ENCODE data around the gene GLRA1. TPM values are rescaled to one million over a fixed set of nuclear protein-coding genes. Genes with fewer than 3 reads are reported as not detected.

The GLRA1 gene
- total RNA-seq, 1 experiment from 2014 or later, result not detected

GRCh38 chr5:151812757-151813309 lies 111.8 kb downstream of the GLRA1 start:
- TF ChIP-seq, protein P1, sequence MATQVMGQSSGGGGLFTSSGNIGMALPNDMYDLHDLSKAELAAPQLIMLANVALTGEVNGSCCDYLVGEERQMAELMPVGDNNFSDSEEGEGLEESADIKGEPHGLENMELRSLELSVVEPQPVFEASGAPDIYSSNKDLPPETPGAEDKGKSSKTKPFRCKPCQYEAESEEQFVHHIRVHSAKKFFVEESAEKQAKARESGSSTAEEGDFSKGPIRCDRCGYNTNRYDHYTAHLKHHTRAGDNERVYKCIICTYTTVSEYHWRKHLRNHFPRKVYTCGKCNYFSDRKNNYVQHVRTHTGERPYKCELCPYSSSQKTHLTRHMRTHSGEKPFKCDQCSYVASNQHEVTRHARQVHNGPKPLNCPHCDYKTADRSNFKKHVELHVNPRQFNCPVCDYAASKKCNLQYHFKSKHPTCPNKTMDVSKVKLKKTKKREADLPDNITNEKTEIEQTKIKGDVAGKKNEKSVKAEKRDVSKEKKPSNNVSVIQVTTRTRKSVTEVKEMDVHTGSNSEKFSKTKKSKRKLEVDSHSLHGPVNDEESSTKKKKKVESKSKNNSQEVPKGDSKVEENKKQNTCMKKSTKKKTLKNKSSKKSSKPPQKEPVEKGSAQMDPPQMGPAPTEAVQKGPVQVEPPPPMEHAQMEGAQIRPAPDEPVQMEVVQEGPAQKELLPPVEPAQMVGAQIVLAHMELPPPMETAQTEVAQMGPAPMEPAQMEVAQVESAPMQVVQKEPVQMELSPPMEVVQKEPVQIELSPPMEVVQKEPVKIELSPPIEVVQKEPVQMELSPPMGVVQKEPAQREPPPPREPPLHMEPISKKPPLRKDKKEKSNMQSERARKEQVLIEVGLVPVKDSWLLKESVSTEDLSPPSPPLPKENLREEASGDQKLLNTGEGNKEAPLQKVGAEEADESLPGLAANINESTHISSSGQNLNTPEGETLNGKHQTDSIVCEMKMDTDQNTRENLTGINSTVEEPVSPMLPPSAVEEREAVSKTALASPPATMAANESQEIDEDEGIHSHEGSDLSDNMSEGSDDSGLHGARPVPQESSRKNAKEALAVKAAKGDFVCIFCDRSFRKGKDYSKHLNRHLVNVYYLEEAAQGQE (IDR thresholded peaks at IDR 0.05; ENCODE audit: insufficient read depth in 1 of 2, low read depth in 2 of 2, low read length in 1 of 2), result no peak
- Histone ChIP-seq H3K9me3 (ENCODE audit: control insufficient read depth, insufficient read depth, low read depth, low read length) (no peaks in the 10 kb centered on the region), H3K27ac (ENCODE audit: low read length) (no peak overlapping the region), H3K27me3 (ENCODE audit: control insufficient read depth, insufficient read depth, low read length) (no peaks in the 10 kb centered on the region), H3K4me1 (ENCODE audit: control insufficient read depth, insufficient read depth, low read length) (no peaks in the 10 kb centered on the region), H3K4me3 (ENCODE audit: low read depth in 2 of 2, low read length in 2 of 2) (no peak overlapping the region), H3K36me3 (ENCODE audit: control insufficient read depth, insufficient read depth, low read length) (peaks cover 39% of the 10 kb centered on the region)
- in situ Hi-C loops (cut with HindIII; ENCODE audit: low pct_unique_long_range_greater_than_20kb, low sequenced_read_pairs) (no loop called here), intact Hi-C loops (cut with micrococcal nuclease; ENCODE audit: unreplicated experiment) (no loop called here)
- BruUV-seq (replicated peaks), result no TSS peak
- ChIA-PET POLR2A (no interaction called here), CTCF (no interaction called here)
- ATAC-seq, result no peak
- DNase-seq (ENCODE audit: low read depth, low spot score), result no peak

- H3K9me3 ChIP-seq (ENCODE audit: control insufficient read depth, insufficient read depth, low read depth, low read length), result no peaks in the 10 kb centered on the region
- peaks cover 45% of the 10 kb centered on the region for H3K36me3 ChIP-seq (ENCODE audit: control insufficient read depth, insufficient read depth, low read length)
- no peak for ATAC-seq
- no TSS peak for BruUV-seq (replicated peaks)
- H3K4me3 ChIP-seq (ENCODE audit: low read depth in 2 of 2, low read length in 2 of 2), result no peak overlapping the region
- ChIA-PET POLR2A (no interaction called here), CTCF (no interaction called here)
- H3K27me3 ChIP-seq (ENCODE audit: control insufficient read depth, insufficient read depth, low read length), result no peaks in the 10 kb centered on the region
- H3K27ac ChIP-seq (ENCODE audit: low read length), result no peak overlapping the region
- in situ Hi-C loops (cut with HindIII; ENCODE audit: low pct_unique_long_range_greater_than_20kb, low sequenced_read_pairs), result no loop called here
- intact Hi-C loops (cut with micrococcal nuclease; ENCODE audit: unreplicated experiment), result no loop called here
- TF ChIP-seq, protein P1 (IDR thresholded peaks at IDR 0.05; ENCODE audit: insufficient read depth in 1 of 2, low read depth in 2 of 2, low read length in 1 of 2), result no peak
- TF ChIP-seq TCF7L2 (IDR thresholded peaks at IDR 0.05; ENCODE audit: low read depth, low read length) (no peak), POLR2AphosphoS5 (IDR thresholded peaks at IDR 0.05; ENCODE audit: low read depth, low read length) (0 out of 2 replicates have a peak, but pooled peaks have one; percentile 2), SIN3A (IDR thresholded peaks at IDR 0.05; ENCODE audit: borderline replicate concordance, insufficient read depth, low read depth, low read length) (no peak)
- TF ChIP-seq, protein P2, sequence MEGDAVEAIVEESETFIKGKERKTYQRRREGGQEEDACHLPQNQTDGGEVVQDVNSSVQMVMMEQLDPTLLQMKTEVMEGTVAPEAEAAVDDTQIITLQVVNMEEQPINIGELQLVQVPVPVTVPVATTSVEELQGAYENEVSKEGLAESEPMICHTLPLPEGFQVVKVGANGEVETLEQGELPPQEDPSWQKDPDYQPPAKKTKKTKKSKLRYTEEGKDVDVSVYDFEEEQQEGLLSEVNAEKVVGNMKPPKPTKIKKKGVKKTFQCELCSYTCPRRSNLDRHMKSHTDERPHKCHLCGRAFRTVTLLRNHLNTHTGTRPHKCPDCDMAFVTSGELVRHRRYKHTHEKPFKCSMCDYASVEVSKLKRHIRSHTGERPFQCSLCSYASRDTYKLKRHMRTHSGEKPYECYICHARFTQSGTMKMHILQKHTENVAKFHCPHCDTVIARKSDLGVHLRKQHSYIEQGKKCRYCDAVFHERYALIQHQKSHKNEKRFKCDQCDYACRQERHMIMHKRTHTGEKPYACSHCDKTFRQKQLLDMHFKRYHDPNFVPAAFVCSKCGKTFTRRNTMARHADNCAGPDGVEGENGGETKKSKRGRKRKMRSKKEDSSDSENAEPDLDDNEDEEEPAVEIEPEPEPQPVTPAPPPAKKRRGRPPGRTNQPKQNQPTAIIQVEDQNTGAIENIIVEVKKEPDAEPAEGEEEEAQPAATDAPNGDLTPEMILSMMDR (IDR thresholded peaks at IDR 0.05), result no peak
- no peak for DNase-seq (ENCODE audit: low read depth, low spot score)
- no peaks in the 10 kb centered on the region for H3K4me1 ChIP-seq (ENCODE audit: control insufficient read depth, insufficient read depth, low read length)
These were observed 112.9 kb downstream of the GLRA1 start for GRCh38 chr5:151811593-151812321.
